H1 (cell line): ENCODE measurements around the gene DHRS7B. TPM values are rescaled to one million over a fixed set of nuclear protein-coding genes. Genes with fewer than 3 reads are reported as not detected.

ENCODE experiments used
- CHD7 ChIP-seq: fragments of 300-600 bp; sonication (generic); IDR thresholded peaks from 2 replicates; pipeline ENCODE4 v1.7.1; 2012; ENCODE audit warnings: low read length, moderate library complexity, mild to moderate bottlenecking, inconsistent platforms; ENCODE audit not compliant: insufficient replicate concordance
- polyA plus RNA-seq, 7 experiments: library from polyadenylated mRNA; depleted of rRNA in 3 of 7; stranded (reverse) in 5 of 7; unstranded in 2 of 7; fragments of >200 nt in 5 of 7; fragments of 200-250 nt in 2 of 7; gene quantifications; 1 replicate in 5 of 7; 2 replicates in 1 of 7; 4 replicates in 1 of 7; pipeline versions ENCODE4 v1.2.1 to v1.2.3, GENCODE V29; 2011 to 2013; ENCODE audit warnings: missing spikeins in 2 of 7, mixed read lengths in 2 of 7
- total RNA-seq: library from RNA; stranded (reverse); fragmentation: NEBNext Ultra II Directional; extraction: Animal tissue kit (Norgen Biotek cat#: 25700); gene quantifications from 2 replicates; pipeline ENCODE4 v1.2.1, GENCODE V29; 2021

The DHRS7B gene
- total and polyA plus RNA-seq, 2 of the 8 experiments (the other 6 are each of a cell fraction or from before 2014, with no cell fraction given), result 11.0 to 27.9 TPM

GRCh38 chr17:21210411-21211076 is 83.8 kb downstream of the DHRS7B start (continued):
- TF ChIP-seq CHD7, result no peak
